ENCODE data around the gene KMT2C.

Gene KMT2C

DNA sequence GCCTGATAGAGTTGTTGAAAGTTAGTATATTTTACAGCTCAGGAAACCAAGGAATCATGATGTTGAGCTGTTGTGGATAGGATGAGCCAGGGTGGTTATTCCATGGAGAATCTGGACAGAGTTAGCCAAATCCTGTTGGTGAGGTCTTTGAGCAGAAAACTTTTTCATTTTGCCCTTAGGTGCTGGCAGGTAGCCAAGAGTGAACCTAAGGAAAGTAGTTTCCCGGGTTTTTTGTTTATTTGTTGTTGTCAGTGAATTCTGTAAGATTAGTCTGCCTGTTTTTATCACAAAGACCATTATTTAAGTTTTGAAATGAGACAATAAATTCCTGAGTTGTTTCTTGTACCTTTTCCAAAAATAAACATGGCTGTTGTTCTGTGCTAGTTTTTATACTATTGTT is 349.3 kb downstream of the KMT2C start:
- TF ChIP-seq, protein P1, sequence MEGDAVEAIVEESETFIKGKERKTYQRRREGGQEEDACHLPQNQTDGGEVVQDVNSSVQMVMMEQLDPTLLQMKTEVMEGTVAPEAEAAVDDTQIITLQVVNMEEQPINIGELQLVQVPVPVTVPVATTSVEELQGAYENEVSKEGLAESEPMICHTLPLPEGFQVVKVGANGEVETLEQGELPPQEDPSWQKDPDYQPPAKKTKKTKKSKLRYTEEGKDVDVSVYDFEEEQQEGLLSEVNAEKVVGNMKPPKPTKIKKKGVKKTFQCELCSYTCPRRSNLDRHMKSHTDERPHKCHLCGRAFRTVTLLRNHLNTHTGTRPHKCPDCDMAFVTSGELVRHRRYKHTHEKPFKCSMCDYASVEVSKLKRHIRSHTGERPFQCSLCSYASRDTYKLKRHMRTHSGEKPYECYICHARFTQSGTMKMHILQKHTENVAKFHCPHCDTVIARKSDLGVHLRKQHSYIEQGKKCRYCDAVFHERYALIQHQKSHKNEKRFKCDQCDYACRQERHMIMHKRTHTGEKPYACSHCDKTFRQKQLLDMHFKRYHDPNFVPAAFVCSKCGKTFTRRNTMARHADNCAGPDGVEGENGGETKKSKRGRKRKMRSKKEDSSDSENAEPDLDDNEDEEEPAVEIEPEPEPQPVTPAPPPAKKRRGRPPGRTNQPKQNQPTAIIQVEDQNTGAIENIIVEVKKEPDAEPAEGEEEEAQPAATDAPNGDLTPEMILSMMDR (IDR thresholded peaks at IDR 0.05; ENCODE audit: low read depth, low read length) = no peak
- H3K4me3 ChIP-seq (ENCODE audit: low read depth, low read length) = no peak overlapping the region

DNA sequence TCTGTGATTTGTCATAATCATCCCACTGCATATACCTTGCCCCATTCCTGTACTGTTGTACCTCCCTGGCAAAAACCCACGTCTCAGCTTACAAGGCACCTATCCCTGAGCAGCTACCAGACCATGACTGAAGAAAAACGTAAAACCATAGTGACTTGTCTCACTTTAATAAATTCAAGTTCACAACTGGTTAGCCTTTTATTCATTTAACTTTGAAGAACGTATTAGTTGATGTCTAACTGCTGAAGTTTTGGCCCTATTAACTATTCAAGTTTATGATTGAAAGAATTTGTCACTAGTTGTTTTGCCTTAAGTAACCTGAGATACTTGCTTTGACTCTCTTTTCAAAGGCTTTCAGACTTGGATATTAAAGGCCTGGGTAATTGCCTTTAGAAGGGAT is 350.7 kb downstream of the KMT2C start:
- TF ChIP-seq, protein P1 (IDR thresholded peaks at IDR 0.05; ENCODE audit: low read depth, low read length) = no peak
- H3K4me3 ChIP-seq (ENCODE audit: low read depth, low read length) = no peak overlapping the region
